Right atrium auricular region (tissue), 2 donors: Measurements from ENCODE around the gene DOCK1. TPM values are rescaled to one million over a fixed set of nuclear protein-coding genes. Genes with fewer than 3 reads are reported as not detected.

ENCODE experiments used
- DNase-seq: peaks from one replicate; pipeline ENCODE4 v3.0.0-alpha.2; 2019; ENCODE audit warnings: low spot score
- H3K27ac ChIP-seq, 2 donors: fragments of 200-600 bp; sonication (generic); 1 replicate in 1 of 2; 2 replicates in 1 of 2; pipeline ENCODE4 v1.5.1; 2016 to 2019
- H3K27me3 ChIP-seq, 2 donors: fragments of 200-600 bp; sonication (generic); one replicate each; pipeline versions ENCODE4 v1.5.1 to v1.6.0; 2017 to 2019
- H3K36me3 ChIP-seq: fragments of 200-600 bp; sonication (generic); one replicate; pipeline ENCODE4 v1.5.1; 2016
- H3K4me1 ChIP-seq, 2 donors: fragments of 200-600 bp; sonication (generic); one replicate each; pipeline versions ENCODE4 v1.5.1 to v1.6.0; 2017 to 2019
- H3K4me3 ChIP-seq, 2 donors: fragments of 200-600 bp; sonication (generic); 1 replicate in 1 of 2; 2 replicates in 1 of 2; pipeline ENCODE4 v1.5.1; 2017 to 2019; ENCODE audit warnings: mild to moderate bottlenecking in 1 of 2, moderate library complexity in 1 of 2
- H3K9me3 ChIP-seq, 2 donors: fragments of 200-600 bp; sonication (generic); one replicate each; pipeline ENCODE4 v1.5.1; 2019
- total RNA-seq, 2 donors: library from RNA; depleted of rRNA; stranded (reverse); fragments of >200 nt; gene quantifications; one replicate each; pipeline ENCODE4 v1.1.0, GENCODE V29; 2016
- TF ChIP-seq, protein P1 (sequence below), 2 donors: fragments of 200-600 bp; sonication (generic); IDR thresholded peaks; one replicate each; pipeline ENCODE4 v1.5.1; 2019; ENCODE audit warnings: antibody characterized with exemption in 2 of 2

DOCK1 gene
- total RNA-seq, 2 donors from 2014 or later, result 13.0 to 16.8 TPM

DNA sequence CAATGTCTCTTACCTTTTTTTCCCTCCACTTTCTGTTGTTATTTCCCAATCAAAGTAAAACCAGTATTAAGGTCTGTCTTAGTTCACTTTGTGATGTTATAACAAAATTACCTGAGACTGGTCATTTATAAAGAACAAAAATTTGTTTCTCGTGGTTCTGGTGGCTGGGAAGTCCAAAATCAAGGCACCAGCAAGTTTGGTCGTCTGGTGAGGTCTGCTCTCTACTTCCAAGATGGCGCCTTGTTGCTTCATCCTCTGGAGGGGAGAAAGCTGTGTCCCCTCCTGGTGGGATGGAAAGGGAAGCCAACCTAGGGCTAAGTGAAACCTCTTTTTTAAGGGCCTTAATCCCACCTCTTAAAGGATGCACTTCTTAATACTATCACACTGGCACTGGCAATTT lies 313.4 kb downstream of the DOCK1 start:
- no peak for DNase-seq
- TF ChIP-seq, protein P1, sequence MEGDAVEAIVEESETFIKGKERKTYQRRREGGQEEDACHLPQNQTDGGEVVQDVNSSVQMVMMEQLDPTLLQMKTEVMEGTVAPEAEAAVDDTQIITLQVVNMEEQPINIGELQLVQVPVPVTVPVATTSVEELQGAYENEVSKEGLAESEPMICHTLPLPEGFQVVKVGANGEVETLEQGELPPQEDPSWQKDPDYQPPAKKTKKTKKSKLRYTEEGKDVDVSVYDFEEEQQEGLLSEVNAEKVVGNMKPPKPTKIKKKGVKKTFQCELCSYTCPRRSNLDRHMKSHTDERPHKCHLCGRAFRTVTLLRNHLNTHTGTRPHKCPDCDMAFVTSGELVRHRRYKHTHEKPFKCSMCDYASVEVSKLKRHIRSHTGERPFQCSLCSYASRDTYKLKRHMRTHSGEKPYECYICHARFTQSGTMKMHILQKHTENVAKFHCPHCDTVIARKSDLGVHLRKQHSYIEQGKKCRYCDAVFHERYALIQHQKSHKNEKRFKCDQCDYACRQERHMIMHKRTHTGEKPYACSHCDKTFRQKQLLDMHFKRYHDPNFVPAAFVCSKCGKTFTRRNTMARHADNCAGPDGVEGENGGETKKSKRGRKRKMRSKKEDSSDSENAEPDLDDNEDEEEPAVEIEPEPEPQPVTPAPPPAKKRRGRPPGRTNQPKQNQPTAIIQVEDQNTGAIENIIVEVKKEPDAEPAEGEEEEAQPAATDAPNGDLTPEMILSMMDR (IDR thresholded peaks at IDR 0.05), result no peak
- Histone ChIP-seq H3K27me3 (no peaks in the 10 kb centered on the region), H3K4me3 (no peak overlapping the region), H3K36me3 (no peaks in the 10 kb centered on the region), H3K27ac (no peak overlapping the region), H3K4me1 (no peaks in the 10 kb centered on the region), H3K9me3 (no peaks in the 10 kb centered on the region)

DNA sequence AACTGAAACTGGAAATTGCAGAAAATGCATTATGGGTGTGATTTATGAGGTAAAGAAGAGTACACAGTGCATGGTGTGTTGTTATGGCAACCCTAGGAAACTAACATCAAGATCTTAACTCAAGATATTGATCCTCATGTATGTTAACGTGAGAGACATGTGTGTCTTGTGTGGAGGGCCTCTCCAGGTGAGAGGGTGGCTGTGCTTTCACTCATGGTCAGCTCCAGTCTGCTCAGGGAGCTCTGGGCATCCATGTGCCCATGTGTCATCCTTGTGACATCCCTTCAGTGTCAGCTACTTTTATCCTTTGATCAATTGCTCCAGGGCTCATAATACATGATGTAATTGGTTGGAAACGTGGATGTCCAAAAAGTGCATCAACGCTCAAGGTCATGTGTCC lies 316.1 kb downstream of the DOCK1 start:
- H3K27me3 ChIP-seq, result no peaks in the 10 kb centered on the region
- no peaks in the 10 kb centered on the region for H3K9me3 ChIP-seq
- no peaks in the 10 kb centered on the region for H3K4me1 ChIP-seq
- TF ChIP-seq, protein P1 (IDR thresholded peaks at IDR 0.05), result no peak
- H3K36me3 ChIP-seq, result no peaks in the 10 kb centered on the region
- no peak for DNase-seq
- H3K4me3 ChIP-seq, result no peak overlapping the region
- no peak overlapping the region for H3K27ac ChIP-seq

DNA sequence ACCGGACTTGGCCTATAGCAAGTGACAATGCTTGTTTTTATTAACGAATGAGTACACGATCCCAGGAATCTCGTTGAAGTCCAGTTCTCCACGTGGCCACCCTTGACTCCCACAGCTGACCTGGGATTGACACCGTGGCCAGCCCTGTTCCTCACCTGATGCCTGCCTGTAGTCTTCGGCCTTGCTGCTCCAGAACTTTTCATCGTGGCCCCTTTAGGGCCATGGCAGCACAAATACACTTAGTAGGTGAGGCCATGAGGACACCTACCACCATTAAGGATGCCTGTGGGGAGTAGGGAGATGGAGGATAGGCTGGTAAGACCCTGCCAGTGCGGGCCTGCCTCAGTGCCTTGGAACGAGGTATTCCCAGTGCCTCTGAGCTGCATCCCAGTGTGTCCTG lies 321.8 kb downstream of the DOCK1 start:
- TF ChIP-seq, protein P1 (IDR thresholded peaks at IDR 0.05), result no peak
- DNase-seq, result no peak

DNA sequence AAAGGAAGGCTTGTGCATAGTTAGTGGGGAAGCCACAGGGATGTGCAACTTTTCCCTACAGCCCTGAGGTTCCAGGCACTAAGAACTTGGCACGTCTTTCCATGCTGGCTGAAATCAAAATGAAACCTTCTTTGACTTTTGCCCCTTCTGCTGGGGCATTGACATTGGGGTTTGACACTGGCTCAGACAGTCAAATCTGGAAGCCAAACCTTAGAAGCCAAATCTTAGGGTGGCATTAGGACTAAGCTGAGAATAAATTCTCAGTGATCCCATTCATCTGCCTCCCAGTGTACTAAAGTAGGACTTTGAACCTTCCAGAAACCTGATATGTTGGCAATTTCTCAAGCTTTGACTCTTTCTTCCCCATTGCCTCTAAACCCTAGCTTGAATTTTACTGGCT lies 322.4 kb downstream of the DOCK1 start:
- no peaks in the 10 kb centered on the region for H3K4me1 ChIP-seq
- TF ChIP-seq, protein P1 (IDR thresholded peaks at IDR 0.05), result no peak
- no peaks in the 10 kb centered on the region for H3K9me3 ChIP-seq
- H3K27me3 ChIP-seq, result no peaks in the 10 kb centered on the region
- no peak overlapping the region for H3K4me3 ChIP-seq
- H3K27ac ChIP-seq, result no peak overlapping the region
- H3K36me3 ChIP-seq, result no peaks in the 10 kb centered on the region
- DNase-seq, result no peak

More for the DNA sequence above, 321.8 kb downstream of the DOCK1 start:
- H3K4me1 ChIP-seq, result no peaks in the 10 kb centered on the region
- no peak overlapping the region for H3K27ac ChIP-seq
- H3K9me3 ChIP-seq, result no peaks in the 10 kb centered on the region
- no peaks in the 10 kb centered on the region for H3K36me3 ChIP-seq
- no peaks in the 10 kb centered on the region for H3K27me3 ChIP-seq
- H3K4me3 ChIP-seq, result no peak overlapping the region

DNA sequence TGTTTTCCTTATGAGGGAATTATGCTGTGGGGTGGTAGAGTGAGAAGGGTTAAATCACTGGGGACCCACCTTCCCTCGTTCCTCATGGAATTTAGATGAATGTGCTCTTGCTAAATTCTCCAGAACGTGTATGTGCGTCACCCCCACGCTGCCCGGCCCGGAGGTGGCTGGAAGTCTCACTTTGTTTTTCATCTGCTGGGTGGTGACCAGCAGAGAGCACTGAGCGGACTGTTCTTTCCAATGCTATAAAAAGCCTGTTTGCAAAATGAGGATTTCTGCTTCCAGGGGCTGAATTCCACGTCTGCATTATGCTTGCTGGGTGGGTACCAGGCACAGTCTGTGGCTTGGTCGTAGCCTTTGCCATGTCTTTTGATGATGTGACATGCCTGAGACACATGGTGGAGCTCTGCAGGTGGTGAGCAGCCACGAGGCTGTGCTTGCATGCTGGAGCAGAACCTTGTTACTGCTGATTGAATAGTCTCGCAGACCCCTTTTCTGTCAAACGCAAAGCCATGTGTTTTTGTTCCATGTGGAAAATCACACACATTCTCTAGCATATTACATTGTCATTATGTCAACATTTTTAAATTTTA lies 323.1 kb downstream of the DOCK1 start:
- Histone ChIP-seq H3K27ac (no peak overlapping the region), H3K4me3 (no peak overlapping the region)
- TF ChIP-seq, protein P1 (IDR thresholded peaks at IDR 0.05), result no peak

DNA sequence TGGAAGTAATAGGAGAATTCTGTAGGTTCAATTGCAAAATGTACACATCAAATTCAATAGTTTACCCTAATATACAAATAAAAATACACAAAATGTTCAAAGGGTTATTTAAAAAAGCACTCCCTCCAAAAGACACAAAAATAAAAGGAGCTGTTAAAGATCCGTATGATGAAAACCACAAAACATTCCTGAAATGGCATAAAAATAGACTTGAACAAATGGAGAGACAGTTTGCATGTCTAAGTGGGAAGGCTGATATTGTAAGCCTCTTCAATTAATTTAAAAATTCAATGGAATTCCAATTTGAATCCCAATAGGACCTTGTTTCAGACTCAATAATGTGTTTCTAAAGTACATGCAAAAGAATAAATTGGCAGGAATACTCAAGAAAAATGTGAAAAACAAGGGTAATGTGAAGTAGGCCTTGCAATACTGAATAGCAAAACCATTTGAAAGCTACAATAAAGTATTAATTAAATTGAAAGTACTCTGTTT lies 329.1 kb downstream of the DOCK1 start:
- Histone ChIP-seq H3K36me3 (no peaks in the 10 kb centered on the region), H3K27me3 (no peaks in the 10 kb centered on the region), H3K9me3 (no peaks in the 10 kb centered on the region), H3K4me3 (no peak overlapping the region), H3K4me1 (no peaks in the 10 kb centered on the region), H3K27ac (no peak overlapping the region)
- no peak for DNase-seq
- TF ChIP-seq, protein P1 (IDR thresholded peaks at IDR 0.05), result no peak

More for the DNA sequence above, 323.1 kb downstream of the DOCK1 start:
- H3K9me3 ChIP-seq, result no peaks in the 10 kb centered on the region
- no peak for DNase-seq
- H3K4me1 ChIP-seq, result no peaks in the 10 kb centered on the region
- H3K36me3 ChIP-seq, result no peaks in the 10 kb centered on the region
- H3K27me3 ChIP-seq, result no peaks in the 10 kb centered on the region
